LoVo (cell line): ENCODE data around the gene TBK1.

Experiments
- DNase-seq: peaks from one replicate; pipeline ENCODE4 v3.0.0-alpha.2; 2016; ENCODE audit warnings: low spot score

The TBK1 gene

GRCh38 chr12:64452559-64453329 lies 824 bp downstream of the TBK1 start:
- DNase-seq: peak; percentile 89

GRCh38 chr12:64455506-64455905 lies 3.6 kb downstream of the TBK1 start:
- no peak for DNase-seq

- no peak for DNase-seq
These were observed 4.2 kb downstream of the TBK1 start for GRCh38 chr12:64456119-64456518.

- no peak for DNase-seq
These were observed 5.1 kb downstream of the TBK1 start for GRCh38 chr12:64457032-64457431.

- DNase-seq: no peak
These were observed 5.5 kb downstream of the TBK1 start for GRCh38 chr12:64457466-64457865.

DNA sequence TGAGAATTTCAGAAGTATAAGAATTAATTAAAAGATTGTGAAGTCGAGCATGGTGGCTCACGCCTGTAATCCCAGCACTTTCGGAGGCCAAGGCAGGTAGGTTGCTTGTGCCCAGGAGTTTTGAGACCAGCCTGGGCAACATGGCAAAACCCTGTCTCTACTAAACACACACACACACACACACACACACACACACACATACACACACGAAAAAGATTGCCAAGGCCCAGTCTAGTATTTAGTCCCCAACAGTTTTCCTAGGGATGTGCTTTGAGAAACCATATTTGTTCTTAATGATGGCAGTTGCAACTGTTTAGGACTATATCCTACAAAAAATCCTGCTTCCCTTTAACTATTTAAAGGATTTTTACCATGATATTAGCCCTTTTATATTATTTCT lies 6.0 kb downstream of the TBK1 start:
- DNase-seq: no peak

DNA sequence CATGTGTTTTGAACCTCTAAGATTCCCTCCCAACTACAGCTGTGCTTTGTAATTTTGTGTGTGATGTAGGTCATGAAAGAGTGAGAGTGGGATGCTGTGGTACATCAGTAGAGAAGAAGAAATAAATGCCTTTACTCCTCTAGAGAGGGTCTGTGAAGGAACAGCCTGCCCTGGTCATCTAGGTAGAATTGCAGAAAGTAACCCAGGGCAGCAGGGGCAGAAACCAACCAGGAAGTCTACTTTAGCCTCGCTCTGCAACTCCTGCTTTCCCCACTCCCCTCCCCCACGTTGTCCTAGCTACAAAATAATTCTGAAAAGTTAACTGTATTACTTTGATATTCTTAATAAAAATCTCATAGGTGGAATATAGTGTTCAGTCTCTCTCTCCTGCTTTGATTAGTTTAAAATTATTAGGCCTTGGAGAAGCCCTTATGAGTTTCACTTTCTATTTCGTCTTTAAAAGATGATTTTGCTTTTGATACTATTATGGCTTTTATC lies 7.5 kb downstream of the TBK1 start:
- peak; percentile 27 for DNase-seq

DNA sequence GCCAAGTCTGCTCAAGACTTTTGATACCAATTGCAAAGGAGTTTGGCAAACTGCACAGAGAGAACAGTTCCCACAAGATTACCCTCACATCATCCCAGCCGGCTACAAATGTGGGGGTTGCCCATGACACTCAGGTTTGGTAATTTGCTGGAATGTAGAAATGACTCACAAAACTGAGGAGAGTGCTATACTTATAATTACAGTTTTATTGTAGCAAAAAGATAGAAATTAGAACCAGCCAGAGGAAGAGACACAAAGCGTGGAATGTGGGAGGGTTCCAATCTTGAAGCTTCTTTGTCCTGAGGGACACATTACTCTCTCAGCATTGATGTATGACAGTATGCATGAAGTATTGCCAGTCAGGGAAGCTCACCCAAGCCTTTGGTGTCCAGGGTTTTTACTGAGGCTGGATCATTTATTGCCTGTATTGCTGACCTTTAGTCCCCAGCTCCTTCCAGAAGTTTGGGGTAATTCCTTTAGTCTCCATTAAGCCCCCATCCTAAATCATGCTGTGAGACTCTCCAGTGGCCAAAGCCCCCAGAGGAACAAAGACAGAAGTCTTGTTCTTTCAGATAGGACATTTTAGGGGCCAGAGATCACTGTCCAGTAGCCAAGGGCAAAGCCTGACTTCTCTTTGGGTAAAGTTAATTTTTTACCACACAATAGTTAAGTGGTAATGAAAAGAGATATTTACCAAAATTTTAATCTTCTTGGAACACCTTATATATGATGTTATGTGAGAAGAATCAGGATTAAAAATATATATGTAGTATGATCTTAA lies 9.9 kb downstream of the TBK1 start:
- DNase-seq: no peak

DNA sequence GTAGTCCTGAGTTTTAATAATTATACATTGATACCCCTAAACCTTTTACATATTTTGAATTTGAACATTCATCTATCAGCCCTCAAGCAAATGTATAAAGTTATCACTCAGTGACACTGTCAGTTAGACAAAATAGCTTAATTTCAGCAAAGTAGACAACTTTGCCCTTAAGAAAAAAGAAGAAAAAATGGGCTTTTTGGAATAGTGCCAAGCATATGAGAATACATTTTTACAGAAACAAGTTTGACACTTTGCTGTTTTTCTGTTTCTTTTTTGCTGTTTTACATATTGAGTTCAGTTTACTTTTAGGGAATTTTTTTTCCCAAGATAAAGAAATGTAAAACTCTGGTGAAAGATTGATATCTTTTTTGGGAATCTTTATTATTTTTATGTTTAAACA lies 14.3 kb downstream of the TBK1 start:
- no peak for DNase-seq

- no peak for DNase-seq
These were observed 17.0 kb downstream of the TBK1 start for GRCh38 chr12:64468966-64469365.

GRCh38 chr12:64469455-64470142 lies 17.7 kb downstream of the TBK1 start:
- no peak for DNase-seq

- DNase-seq: no peak
These were observed 18.6 kb downstream of the TBK1 start for GRCh38 chr12:64470495-64470894.

DNA sequence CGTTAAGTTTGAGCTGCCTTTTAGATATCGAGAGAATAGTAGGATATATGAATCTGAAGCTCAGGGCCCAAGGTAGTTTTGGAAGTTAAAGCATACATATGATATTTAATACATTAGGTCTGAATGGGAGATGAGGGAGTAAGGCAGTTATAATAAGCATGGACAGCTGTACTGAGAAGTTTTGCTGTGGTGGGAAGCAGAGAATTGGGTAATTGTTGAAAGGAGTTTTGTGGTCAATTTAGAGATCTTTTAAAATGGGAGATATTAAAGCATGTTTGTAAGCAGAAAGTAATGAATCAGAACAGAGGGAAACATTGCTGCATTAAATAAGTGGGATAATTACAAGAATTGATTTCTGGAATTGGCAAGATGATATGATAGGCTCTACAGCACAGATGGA lies 21.3 kb downstream of the TBK1 start:
- DNase-seq: no peak

GRCh38 chr12:64475518-64475917 lies 23.6 kb downstream of the TBK1 start:
- DNase-seq: no peak

DNA sequence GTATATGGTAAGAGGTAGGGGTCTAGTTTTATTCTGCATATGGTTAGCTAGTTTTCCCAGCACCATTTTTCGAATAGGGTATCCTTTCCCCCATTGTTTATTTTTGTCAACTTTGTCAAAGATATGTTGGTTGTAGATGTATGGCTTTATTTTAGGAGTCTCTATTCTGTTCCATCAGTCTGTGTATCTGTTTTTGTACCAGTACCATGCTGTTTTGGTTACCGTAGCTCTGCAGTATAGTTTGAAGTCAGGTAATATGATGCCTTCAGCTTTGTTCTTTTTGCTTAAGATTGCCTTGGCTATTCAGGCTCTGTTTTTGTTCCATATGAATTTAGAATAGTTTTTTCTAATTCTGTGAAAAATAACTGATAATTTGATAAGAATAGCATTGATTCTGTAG lies 24.9 kb downstream of the TBK1 start:
- DNase-seq: no peak

DNA sequence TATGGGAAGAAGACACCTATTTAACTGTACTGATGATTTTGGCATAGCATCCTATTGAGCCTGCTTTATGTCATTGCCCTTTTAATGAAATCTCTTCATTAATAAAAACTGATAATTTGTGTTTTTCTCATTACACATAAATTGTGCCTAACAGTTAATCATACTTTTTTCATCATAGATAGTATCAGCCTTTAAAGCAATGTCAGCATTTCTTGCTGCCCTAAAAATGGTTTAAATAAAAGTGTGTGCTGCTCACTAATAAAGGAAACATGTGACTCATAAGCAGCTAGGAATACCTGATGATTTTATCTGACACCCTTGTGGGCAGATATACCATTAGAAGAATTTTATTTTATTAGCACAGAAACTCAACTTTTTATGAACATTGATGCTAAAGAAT lies 26.7 kb downstream of the TBK1 start:
- DNase-seq: no peak

- no peak for DNase-seq
These were observed 28.2 kb downstream of the TBK1 start for GRCh38 chr12:64480148-64480547.

DNA sequence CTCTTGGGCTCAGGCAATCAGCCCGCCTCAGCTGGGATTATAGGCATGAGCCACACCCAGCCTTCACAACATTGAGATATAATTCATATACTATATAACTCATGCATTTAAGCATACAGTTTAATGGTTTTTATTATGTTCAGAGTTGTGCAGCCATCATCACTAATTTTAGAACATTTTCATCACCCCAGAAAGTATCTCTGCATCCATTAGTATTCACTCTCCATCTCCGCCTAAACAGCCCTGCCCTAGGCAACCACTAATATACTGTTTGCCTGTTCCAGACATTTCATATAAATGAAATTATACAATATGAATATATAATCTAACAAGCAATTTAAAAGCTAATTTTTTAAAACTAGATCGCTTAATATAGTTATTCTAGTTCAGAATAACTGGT lies 34.7 kb downstream of the TBK1 start:
- DNase-seq: no peak

DNA sequence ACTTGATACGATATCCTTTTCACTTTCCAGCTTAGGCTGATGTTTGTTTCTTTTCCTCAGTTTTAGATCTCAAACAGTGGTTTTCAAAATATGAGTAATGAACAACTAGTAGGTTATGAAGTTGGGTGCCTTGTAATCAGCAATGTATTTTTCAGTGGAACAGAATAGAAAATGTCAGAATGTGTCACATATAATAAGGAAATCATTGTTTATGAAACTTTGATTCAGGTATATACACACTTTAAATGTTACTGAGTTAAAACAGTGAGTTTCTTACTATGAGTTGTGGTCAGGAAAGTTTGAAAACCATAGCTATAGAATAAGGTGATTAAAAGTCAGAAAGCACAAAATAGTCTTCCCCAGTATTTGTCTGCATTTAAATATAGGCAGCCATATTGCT lies 39.8 kb downstream of the TBK1 start:
- no peak for DNase-seq

GRCh38 chr12:64493513-64493912 lies 41.6 kb downstream of the TBK1 start:
- no peak for DNase-seq

DNA sequence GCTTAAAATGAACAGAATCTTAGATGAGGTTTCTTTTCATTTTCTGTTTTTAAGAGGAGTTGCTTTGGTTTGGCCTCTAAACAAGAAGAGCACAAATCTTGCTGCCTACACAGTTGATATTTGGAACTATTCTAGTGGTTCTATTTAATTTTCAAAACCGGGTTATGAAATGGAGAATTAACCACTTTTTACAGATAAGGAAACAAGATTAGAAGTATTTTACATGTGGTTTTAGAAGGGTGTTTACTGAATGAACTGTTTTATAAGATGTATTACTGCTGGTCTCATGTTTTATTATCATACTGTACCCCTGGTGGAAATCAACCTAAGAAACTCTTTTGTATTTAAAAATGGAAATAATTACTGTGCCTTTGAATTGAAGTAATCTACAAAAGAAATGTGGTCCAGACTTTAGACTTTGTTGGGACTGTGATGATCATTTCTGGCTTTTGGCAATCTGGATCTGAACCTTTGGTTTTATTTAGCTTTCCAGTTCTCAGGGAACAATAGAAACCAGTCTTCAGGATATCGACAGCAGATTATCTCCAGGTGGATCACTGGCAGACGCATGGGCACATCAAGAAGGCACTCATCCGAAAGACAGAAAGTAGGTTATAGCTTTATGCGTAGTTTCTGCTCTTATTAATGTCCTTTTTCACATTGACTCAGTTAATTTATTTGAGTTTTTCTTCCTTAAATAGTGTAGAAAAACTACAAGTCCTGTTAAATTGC lies 43.2 kb downstream of the TBK1 start:
- no peak for DNase-seq

DNA sequence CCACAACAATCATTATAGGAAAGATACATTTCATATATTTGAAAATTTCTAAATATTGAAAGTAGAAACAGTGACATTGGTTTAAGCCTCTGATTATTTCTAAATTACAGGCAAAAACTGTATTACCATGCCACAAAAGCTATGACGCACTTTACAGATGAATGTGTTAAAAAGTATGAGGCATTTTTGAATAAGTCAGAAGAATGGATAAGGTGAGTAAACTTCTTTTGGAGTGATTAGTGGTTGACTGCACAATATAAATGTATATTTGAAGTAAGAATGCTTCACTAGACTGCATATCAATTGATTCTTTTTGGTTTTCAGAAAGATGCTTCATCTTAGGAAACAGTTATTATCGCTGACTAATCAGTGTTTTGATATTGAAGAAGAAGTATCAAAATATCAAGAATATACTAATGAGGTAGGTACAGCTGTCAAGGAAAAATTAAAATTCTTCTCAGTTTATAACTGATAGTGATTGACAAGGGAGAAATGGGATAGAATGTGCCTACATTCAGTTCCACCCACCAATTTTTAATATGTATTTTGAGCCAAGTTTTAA lies 45.0 kb downstream of the TBK1 start:
- no peak for DNase-seq
